Endothelial cell of umbilical vein (primary cell): ENCODE measurements around the gene EPHA8. TPM values are rescaled to one million over a fixed set of nuclear protein-coding genes. Genes with fewer than 3 reads are reported as not detected.

ENCODE experiments used
- BruUV-seq: library from RNA; stranded (reverse); fragments of 400-500 nt; replicated peaks from 2 replicates; lab custom pipeline; 2021; lab: Mats Ljungman, UMichigan
- CTCF ChIA-PET: fragments of 300-600, 350-600 bp; sonication (Branson Sonifier 250); formaldehyde crosslinking; loops from one replicate; lab custom pipeline; 2021; ENCODE audit warnings: antibody characterized with exemption, inconsistent platforms; lab: Charles Lee
- POLR2A ChIA-PET: fragments of 300-600, 350-600 bp; sonication (Branson Sonifier 250); formaldehyde crosslinking; loops from one replicate; lab custom pipeline; 2021; ENCODE audit warnings: antibody characterized with exemption, inconsistent platforms; lab: Charles Lee
- DNase-seq: peaks from one replicate; pipeline ENCODE4 v3.0.0-alpha.2; 2011; ENCODE audit warnings: low read depth, low spot score
- FAIRE-seq: peaks from 2 replicates; lab custom pipeline; 2011; peaks lifted over from hg19 to GRCh38; lab: Jason Lieb, UNC
- H2AFZ ChIP-seq: 2 replicates; pipeline ENCODE4 v1.6.0; 2012; ENCODE audit warnings: low read depth, low read length, control low read depth, inconsistent platforms
- H3K27ac ChIP-seq: 2 replicates; pipeline ENCODE4 v1.5.1; 2011; ENCODE audit warnings: low read depth, mild to moderate bottlenecking, control low read depth, low read length, moderate library complexity; ENCODE audit not compliant: insufficient read depth
- H3K27me3 ChIP-seq, 2 experiments: 2 replicates each; pipeline versions ENCODE4 v1.6.0 to v1.6.1; 2011; ENCODE audit warnings: low read length in 2 of 2, mixed read lengths in 1 of 2; ENCODE audit not compliant: control insufficient read depth in 2 of 2, insufficient read depth in 2 of 2
- H3K36me3 ChIP-seq, 2 experiments: 2 replicates in 1 of 2; 3 replicates in 1 of 2; pipeline ENCODE4 v1.5.1; 2011; ENCODE audit warnings: low read length in 2 of 2, mild to moderate bottlenecking in 1 of 2, moderate library complexity in 1 of 2; ENCODE audit not compliant: control insufficient read depth in 2 of 2, insufficient read depth in 2 of 2; ENCODE audit errors: extremely low read depth in 1 of 2
- H3K4me1 ChIP-seq: 3 replicates; pipeline ENCODE4 v1.5.1; 2011; ENCODE audit warnings: mild to moderate bottlenecking, low read length; ENCODE audit not compliant: control insufficient read depth, insufficient read depth; ENCODE audit errors: extremely low read depth
- H3K4me2 ChIP-seq: 2 replicates; pipeline ENCODE4 v1.6.1; 2011; ENCODE audit warnings: low read length, control low read depth, mixed read lengths; ENCODE audit not compliant: insufficient read depth
- H3K4me3 ChIP-seq, 3 experiments: fragments of 200-600 bp in 1 of 3; sonication (generic), shearing (Covaris generic) in 1 of 3; replicated peaks in 1 of 3; 2 replicates each; pipeline ENCODE4 v1.5.1; 2011 to 2016; ENCODE audit warnings: control low read depth in 3 of 3, low read length in 3 of 3, mild to moderate bottlenecking in 2 of 3, inconsistent platforms in 1 of 3, low read depth in 1 of 3, moderate library complexity in 1 of 3; ENCODE audit not compliant: insufficient read depth in 1 of 3
- H3K79me2 ChIP-seq: 2 replicates; pipeline ENCODE4 v1.6.0; 2012; ENCODE audit warnings: low read length, inconsistent platforms; ENCODE audit not compliant: control insufficient read depth, insufficient read depth
- H3K9ac ChIP-seq: replicated peaks from 2 replicates; pipeline ENCODE3; 2011; ENCODE audit warnings: low read length, control low read depth; ENCODE audit not compliant: insufficient read depth; ENCODE audit errors: extremely low read depth
- H3K9me1 ChIP-seq: replicated peaks from 3 replicates; pipeline ENCODE4 v1.6.0; 2011; ENCODE audit warnings: mild to moderate bottlenecking, low read length; ENCODE audit not compliant: control insufficient read depth, insufficient read depth; ENCODE audit errors: extremely low read depth
- H3K9me3 ChIP-seq: replicated peaks from 2 replicates; pipeline ENCODE4 v1.5.1; 2012; ENCODE audit warnings: low read length, inconsistent platforms; ENCODE audit not compliant: control insufficient read depth, insufficient read depth
- H4K20me1 ChIP-seq: replicated peaks from 2 replicates; pipeline ENCODE3; 2011; ENCODE audit warnings: mild to moderate bottlenecking, low read length; ENCODE audit not compliant: control insufficient read depth, insufficient read depth; ENCODE audit errors: extremely low read depth
- CTCF ChIP-seq, 2 donors: IDR thresholded peaks; 1 replicate in 1 of 2; 2 replicates in 1 of 2; pipeline ENCODE4 v1.5.1; 2011; ENCODE audit warnings: low read length in 2 of 2, mild to moderate bottlenecking in 2 of 2, moderate library complexity in 2 of 2, control low read depth in 1 of 2, inconsistent platforms in 1 of 2, low read depth in 1 of 2; ENCODE audit not compliant: insufficient read depth in 1 of 2; ENCODE audit errors: extremely low read depth in 1 of 2
- EZH2 ChIP-seq: IDR thresholded peaks from 2 replicates; pipeline ENCODE4 v1.6.1; 2012; ENCODE audit warnings: borderline replicate concordance, low read depth, mild to moderate bottlenecking, moderate library complexity, low read length, inconsistent platforms; ENCODE audit not compliant: severe bottlenecking
- FOS ChIP-seq: IDR thresholded peaks from 2 replicates; pipeline ENCODE4 v1.6.1; 2011; ENCODE audit warnings: mild to moderate bottlenecking, low read length, moderate library complexity, borderline replicate concordance; ENCODE audit not compliant: insufficient read depth
- GATA2 ChIP-seq: IDR thresholded peaks from 2 replicates; pipeline ENCODE4 v1.7.0; 2011; ENCODE audit warnings: low read depth, mild to moderate bottlenecking, moderate library complexity, mixed read lengths, low read length; ENCODE audit not compliant: insufficient read length, insufficient read depth
- JUN ChIP-seq: IDR thresholded peaks from 2 replicates; pipeline ENCODE4 v1.6.1; 2011; ENCODE audit warnings: borderline replicate concordance, low read depth; ENCODE audit not compliant: insufficient read length, insufficient read depth
- MAX ChIP-seq: IDR thresholded peaks from 2 replicates; pipeline ENCODE4 v1.6.1; 2011; ENCODE audit not compliant: insufficient read depth, insufficient read length
- MYC ChIP-seq: IDR thresholded peaks from one replicate; pipeline ENCODE4 v1.6.1; 2011; ENCODE audit warnings: mild to moderate bottlenecking, low read depth, low read length
- POLR2A ChIP-seq: IDR thresholded peaks from 2 replicates; pipeline ENCODE4 v1.6.1; 2012; ENCODE audit warnings: low read depth, mild to moderate bottlenecking, control low read depth, low read length
- POLR2AphosphoS5 ChIP-seq: IDR thresholded peaks from 2 replicates; pipeline ENCODE4 v1.6.1; 2012; ENCODE audit warnings: low read depth, mild to moderate bottlenecking, control low read depth, low read length, moderate library complexity; ENCODE audit not compliant: insufficient read depth
- dilution Hi-C: fragments of 300-500 bp; cut with MboI; formaldehyde crosslinking; loops from one replicate; pipeline ENCODE4 v1.15.0; 2019; ENCODE audit warnings: low sequenced_read_pairs; ENCODE audit not compliant: extremely low pct_ligation_motif_present
- intact Hi-C: fragments of 100-400 bp; cut with micrococcal nuclease; formaldehyde crosslinking; loops from one replicate; pipeline ENCODE4 v1.10.0; 2022
- polyA plus RNA-seq, 4 experiments: library from polyadenylated mRNA; depleted of rRNA in 3 of 4; stranded (reverse) in 3 of 4; unstranded in 1 of 4; fragments of >200 nt; gene quantifications; 2 replicates each; pipeline versions ENCODE4 v1.2.1 to v1.2.3, GENCODE V29; 2011 to 2012; ENCODE audit warnings: missing spikeins in 1 of 4
- total RNA-seq: library from RNA; stranded (reverse); gene quantifications from 2 replicates; pipeline ENCODE4 v1.2.3, GENCODE V29; 2021

The EPHA8 gene
- total and polyA plus RNA-seq, 2 donors (not counting 3 experiments of a cell fraction or from before 2014, with no cell fraction given) = not detected

- BruUV-seq = no TSS peak
- H3K9ac ChIP-seq = no peak overlapping the region
- intact Hi-C loops = no loop called here
- POLR2A ChIA-PET = no interaction called here
- H3K4me3 ChIP-seq = no peak overlapping the region
- H3K27ac ChIP-seq = no peak overlapping the region
- CTCF ChIA-PET = no interaction called here
- TF ChIP-seq MAX (no peak), MYC (no peak), POLR2AphosphoS5 (no peak), POLR2A (no peak), CTCF (IDR thresholded peaks at IDR 0.05; ENCODE audit: extremely low read depth in 1 of 2, insufficient read depth in 1 of 2, low read depth in 1 of 2, low read length in 2 of 2) (no peak), JUN (no peak), EZH2 (no peak), GATA2 (no peak), FOS (no peak)
- peaks cover 6% of the 10 kb centered on the region for H3K4me1 ChIP-seq
- no peaks in the 10 kb centered on the region for H3K27me3 ChIP-seq
- DNase-seq (no peak), FAIRE-seq (no peak)
- no peaks in the 10 kb centered on the region for H3K79me2 ChIP-seq
- peaks cover 2 to 36% of the 10 kb centered on the region in 2 experiments for H3K36me3 ChIP-seq
- dilution Hi-C loops = no loop called here
- no peak overlapping the region for H3K4me2 ChIP-seq
- H3K9me3 ChIP-seq = no peaks in the 10 kb centered on the region
- H4K20me1 ChIP-seq = no peaks in the 10 kb centered on the region
- no peaks in the 10 kb centered on the region for H3K9me1 ChIP-seq
- H2AFZ ChIP-seq = no peak overlapping the region
Observed at GRCh38 chr1:22525646-22526045, 37.6 kb upstream of the EPHA8 start.
